GM19035 (cell line): ENCODE results near the gene ASCL2.

Experiments used
- ATAC-seq: cut with Tn5 transposase; IDR thresholded peaks from one replicate; pipeline ENCODE4 v1.9.1; 2021; ENCODE audit not compliant: unreplicated experiment

The ASCL2 gene

GRCh38 chr11:2263071-2263565, 7.3 kb downstream of the ASCL2 start:
- ATAC-seq: no peak

GRCh38 chr11:2262301-2263070, 7.9 kb downstream of the ASCL2 start:
- ATAC-seq: no peak

- ATAC-seq: no peak
These were observed 8.8 kb downstream of the ASCL2 start for GRCh38 chr11:2261436-2262230.

GRCh38 chr11:2260491-2261364, 9.7 kb downstream of the ASCL2 start:
- ATAC-seq: no peak

- ATAC-seq: no peak
These were observed 10.4 kb downstream of the ASCL2 start for GRCh38 chr11:2259897-2260451.

- no peak for ATAC-seq
These were observed 10.9 kb downstream of the ASCL2 start for GRCh38 chr11:2259466-2259830.

- no peak for ATAC-seq
These were observed 11.6 kb downstream of the ASCL2 start for GRCh38 chr11:2258501-2259465.

- ATAC-seq: no peak
These were observed 13.3 kb downstream of the ASCL2 start for GRCh38 chr11:2256951-2257700.

GRCh38 chr11:2256293-2256913, 14.0 kb downstream of the ASCL2 start:
- ATAC-seq: no peak

- ATAC-seq: no peak
These were observed 18.4 kb downstream of the ASCL2 start for GRCh38 chr11:2252018-2252417.

GRCh38 chr11:2251138-2251537, 19.2 kb downstream of the ASCL2 start:
- no peak for ATAC-seq

- ATAC-seq: no peak
These were observed 19.9 kb downstream of the ASCL2 start for GRCh38 chr11:2250485-2250884.

- no peak for ATAC-seq
These were observed 20.3 kb downstream of the ASCL2 start for GRCh38 chr11:2250041-2250440.

- ATAC-seq: no peak
These were observed 21.0 kb downstream of the ASCL2 start for GRCh38 chr11:2249189-2249916.

- ATAC-seq: no peak
These were observed 21.6 kb downstream of the ASCL2 start for GRCh38 chr11:2248762-2249161.

- ATAC-seq: no peak
These were observed 22.1 kb downstream of the ASCL2 start for GRCh38 chr11:2248242-2248641.

- ATAC-seq: no peak
These were observed 22.9 kb downstream of the ASCL2 start for GRCh38 chr11:2247496-2247895.

GRCh38 chr11:2240834-2241233, 29.6 kb downstream of the ASCL2 start:
- no peak for ATAC-seq
